GM18505 (cell line): Measurements from ENCODE around the gene RUNDC3A.
A peak's percentile ranks its signal among the peaks of the same experiment; 100 is the strongest.
"Not testable (repeated sequence)": the region's sequence is repeated elsewhere in the genome, so short reads cannot be mapped to it uniquely, and the experiment has no call there.

Source experiments
- ATAC-seq: cut with Tn5 transposase; IDR thresholded peaks from one replicate; pipeline ENCODE4 v1.9.1; 2021; ENCODE audit not compliant: unreplicated experiment
- POLR2A ChIP-seq: IDR thresholded peaks from 4 replicates; pipeline ENCODE4 v1.6.1; 2011; ENCODE audit warnings: borderline replicate concordance; ENCODE audit not compliant: insufficient read depth, insufficient read length; ENCODE audit errors: extremely low read depth

Gene RUNDC3A

DNA sequence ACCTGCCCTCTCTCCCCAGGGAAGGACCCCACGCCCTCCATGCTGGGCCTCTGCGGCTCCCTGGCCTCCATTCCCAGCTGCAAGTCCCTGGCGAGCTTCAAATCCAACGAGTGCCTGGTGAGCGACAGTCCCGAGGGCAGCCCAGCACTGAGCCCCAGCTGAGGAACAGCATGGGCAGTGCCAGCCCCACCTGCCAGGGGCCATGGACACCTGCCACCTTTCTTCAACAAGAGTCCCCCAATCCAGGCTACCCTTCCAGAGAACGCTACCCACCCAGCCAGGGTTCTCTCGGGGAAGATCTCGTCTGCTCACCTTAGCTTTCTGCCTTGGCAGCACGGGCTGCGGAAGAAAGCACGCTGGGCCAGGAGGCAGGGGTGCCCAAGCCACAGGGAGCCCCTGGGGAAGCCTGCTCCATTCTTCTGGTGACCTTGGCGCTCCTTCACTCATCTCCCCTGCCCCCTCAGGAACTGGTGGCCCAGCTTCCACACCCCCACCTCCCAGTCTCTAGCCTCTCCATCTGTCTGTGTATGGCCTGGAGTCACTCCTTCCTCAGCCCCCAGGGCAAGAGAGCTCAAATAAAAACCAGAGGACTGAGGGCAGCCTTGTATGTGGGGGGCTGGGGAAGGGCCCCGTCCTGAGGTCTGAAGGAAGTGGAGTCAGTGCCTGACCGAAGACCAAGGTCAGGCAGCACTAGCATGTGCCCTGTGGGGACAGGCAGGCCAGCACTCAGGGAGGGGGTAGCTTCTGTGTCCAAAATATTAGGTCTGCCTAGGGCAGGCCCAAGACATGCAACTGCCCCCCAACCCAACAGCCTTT lies 9.9 kb downstream of the RUNDC3A start:
- ATAC-seq = no peak

DNA sequence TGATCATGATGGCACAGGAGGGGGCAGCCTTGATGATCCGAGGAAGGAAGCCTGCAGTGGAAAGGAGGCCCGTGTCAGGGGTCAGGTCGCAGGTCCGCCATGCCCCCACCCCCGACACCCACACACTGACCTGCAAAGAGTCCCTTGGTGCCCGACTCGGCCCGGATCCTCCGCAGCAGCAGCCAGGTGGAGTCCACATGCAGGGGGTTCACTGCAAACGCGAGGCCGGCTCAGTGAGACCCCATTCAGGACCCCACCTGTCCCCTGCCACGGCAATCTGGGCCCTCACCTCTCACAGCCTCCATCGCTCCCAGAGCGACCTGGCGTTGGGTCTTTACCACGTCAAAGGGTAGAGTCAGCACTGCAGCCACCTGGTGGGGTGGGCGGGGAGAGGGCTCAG lies 11.7 kb downstream of the RUNDC3A start:
- ATAC-seq = no peak
- no peak for TF ChIP-seq POLR2A

More for the DNA sequence above, 9.9 kb downstream of the RUNDC3A start:
- no peak for TF ChIP-seq POLR2A

DNA sequence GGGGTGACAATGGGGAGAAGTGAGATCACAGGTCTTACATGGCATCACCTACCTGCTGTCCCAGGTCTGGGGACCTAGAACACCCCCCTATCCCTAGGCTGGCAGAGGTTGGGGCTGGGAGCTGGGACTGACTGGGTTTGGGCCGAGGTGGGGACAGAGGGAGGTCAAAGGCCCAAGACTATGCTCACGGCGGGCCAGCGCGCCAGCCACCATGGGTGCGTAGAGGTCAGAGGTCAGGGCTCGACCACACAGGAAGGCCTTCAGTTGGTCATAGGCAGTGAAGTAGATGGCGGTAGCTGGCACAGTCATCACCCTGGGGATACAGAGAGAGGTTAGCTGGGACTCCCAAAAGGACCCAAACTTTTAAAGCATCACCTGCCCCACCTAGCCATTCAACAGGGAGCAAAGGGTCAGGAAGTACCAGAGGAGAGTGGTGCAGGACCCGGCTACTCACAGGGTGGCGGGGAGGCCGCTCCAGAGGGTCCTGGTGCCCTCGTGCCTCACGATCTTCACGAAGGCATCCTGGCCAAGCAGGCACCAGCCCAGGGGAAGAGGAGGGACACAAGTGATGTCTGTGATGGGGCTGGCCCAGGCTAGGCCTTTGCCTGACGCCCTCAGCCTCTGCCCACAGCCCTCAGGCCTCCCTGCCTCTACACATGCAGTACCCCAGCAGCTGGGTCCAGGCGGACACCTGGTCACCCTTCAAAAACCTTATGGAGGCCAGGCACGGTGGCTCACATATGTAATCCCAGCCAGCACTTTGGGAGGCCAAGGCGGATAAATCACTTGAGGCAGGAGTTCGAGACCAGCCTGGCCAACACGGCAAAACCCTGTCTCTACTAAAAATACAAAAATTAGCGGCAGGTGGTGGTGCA lies 13.1 kb downstream of the RUNDC3A start:
- ATAC-seq = no peak
- no peak for TF ChIP-seq POLR2A

DNA sequence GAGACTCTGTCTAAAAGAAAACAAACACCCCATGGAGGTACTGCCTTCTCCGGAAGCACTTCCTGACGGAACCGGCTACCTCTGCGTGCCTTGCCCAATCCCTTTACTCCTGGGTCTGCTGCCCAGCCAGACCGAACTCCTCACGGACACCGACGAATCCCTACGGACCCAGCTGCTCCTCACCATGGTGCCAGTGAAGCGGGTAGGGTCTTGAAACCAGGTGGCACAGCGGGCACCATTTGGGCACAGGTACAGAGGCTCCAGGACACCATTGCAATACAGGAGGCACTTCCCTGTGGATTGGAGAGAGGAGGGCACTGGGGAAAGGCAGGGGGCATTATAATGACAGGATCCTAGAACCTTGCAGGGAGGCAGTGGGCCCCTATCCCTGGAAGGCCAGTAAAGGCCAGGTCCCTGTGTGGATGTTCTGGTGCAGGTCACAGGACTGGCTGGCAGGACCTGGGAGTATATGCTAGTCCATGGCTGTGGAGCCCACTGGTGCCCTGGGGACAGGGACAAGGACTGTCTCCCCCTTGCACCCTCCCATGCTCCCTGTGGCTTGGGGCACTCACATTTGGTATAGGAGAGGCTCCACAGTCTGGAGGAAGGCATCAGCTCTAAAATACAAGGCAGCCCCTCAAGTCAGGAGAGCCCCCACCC lies 14.0 kb downstream of the RUNDC3A start:
- no peak for ATAC-seq
- no peak for TF ChIP-seq POLR2A

DNA sequence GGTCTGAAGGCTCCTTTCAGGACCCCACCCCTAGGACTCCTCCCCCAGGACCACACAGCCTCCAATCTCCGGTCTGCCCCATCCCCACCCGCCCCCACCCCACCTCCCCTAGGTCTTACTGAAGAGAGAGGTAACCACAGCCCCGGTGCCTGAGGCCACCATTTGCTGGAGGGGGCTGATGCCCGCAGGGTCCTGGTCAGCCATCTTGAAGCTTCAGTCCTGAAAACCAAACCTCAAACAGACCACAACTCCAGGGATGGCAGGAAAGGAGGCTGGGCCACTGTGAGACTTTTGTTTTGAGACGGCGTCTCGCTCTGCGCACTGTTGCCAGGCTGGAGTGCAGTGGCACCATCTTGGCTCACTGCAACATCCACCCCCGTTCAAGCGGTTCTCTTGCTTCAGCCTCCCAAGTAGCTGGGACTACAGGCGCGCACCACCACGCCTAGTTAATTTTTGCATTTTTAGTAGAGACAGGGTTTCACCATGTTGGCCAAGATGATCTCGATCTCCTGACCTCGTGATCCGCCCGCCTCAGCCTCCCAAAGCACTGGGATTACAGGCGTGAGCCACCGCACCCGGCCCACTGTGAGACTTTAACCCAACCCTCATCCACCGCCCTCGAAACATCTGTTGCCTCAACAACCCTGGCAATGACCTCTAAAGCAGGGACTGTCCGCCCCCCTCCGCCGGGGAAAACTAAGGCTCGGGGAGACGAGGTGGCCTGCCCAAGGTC lies 15.1 kb downstream of the RUNDC3A start:
- no peak for TF ChIP-seq POLR2A
- no peak for ATAC-seq

DNA sequence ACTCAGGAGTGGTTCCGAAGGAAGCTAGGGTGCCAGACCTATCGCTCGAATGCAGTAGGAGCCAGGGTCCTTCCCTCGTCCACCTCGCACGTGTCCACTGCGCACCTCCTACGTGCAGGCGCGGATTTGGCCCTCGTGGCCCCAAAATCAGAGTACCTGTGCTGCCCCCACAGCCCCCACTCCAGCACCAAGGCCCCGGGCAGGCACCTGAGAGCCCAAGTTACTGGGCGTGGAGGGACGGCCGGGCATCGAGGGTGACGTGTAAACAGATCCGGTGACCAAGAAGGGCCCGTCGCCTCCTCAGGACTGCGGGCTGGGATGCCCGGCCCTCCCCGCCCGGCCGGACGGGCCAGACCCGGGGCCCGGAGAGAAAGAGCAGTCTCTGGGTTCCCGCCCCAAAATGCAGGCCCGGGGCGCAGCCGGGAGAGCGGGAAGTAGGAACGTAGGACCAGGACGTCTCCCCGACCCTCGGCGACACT lies 15.7 kb downstream of the RUNDC3A start:
- no peak for TF ChIP-seq POLR2A
- peak; percentile 1 for ATAC-seq

DNA sequence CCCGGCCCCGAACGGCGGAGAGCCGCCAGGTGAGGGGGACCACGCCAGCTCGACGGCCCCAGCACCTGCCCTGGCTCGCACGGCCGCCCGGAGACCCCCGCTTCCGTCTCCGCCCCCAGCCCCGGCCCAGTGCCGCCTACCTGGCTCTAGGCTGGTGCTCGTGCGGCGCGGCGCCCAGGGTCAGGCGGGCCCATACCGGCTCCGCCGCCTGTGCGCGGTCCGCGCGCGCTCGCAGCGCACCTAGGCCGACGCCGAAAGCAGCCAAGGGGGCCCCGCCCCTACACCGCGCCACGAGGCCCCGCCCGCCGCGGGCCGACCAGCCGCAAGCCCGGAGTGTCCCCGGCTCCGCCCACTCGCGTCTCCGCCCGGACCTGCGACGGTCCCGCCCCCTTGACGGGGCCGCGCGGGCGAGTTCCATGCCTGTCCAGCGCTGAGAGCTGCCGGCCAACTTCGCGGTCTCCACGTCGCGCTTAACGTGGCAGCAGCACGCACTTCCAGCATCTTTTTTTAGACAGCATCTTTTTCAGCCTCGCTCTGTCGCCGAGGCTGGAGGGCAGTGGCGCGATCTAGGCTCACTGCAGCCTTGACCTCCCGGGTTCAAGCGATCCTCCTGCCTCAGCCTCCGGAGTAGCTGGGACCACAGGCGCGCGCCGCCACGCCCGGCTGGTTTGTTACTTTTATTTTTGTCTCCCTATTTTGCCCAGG lies 16.3 kb downstream of the RUNDC3A start, which contains the start of gene SLC25A39:
SLC25A39 (minus strand) TSS at position 253 of the 705 bp plus-strand sequence. CDS start 1,261 bp downstream, outside the sequence.
- peak; percentile 88 for TF ChIP-seq POLR2A

DNA sequence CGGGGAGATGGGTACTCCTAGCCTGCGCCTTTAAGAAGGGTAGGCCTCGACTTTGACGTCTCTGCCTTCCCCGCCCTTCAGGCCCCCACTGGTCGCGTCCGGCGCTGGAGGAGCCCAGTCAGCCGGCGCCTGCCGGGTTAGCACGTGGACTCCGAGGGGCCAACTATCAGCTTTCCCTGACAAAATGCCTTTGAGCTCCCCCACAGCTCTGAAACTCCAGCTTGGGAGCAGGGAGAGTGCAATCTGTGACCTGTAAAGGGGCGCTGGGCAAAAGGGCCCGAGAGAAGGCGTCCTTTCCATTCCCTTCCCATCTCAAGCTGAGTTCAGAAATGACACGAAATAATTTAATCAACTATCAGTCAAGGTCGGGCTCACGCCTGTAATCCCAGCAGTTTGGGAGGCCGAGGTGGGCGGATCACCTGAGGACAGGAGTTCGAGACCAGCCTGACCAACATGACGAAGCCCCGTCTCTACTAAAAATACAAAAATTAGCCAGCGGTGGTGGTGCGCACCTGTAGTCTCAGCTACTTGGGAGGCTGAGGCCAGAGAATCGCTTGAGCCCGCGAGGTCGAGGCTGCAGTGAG lies 18.6 kb downstream of the RUNDC3A start:
- peak; percentile 57 for TF ChIP-seq POLR2A
- peak; percentile 36 for ATAC-seq

More for the DNA sequence above, 16.3 kb downstream of the RUNDC3A start, which contains the start of gene SLC25A39:
- ATAC-seq = peak; percentile 70

DNA sequence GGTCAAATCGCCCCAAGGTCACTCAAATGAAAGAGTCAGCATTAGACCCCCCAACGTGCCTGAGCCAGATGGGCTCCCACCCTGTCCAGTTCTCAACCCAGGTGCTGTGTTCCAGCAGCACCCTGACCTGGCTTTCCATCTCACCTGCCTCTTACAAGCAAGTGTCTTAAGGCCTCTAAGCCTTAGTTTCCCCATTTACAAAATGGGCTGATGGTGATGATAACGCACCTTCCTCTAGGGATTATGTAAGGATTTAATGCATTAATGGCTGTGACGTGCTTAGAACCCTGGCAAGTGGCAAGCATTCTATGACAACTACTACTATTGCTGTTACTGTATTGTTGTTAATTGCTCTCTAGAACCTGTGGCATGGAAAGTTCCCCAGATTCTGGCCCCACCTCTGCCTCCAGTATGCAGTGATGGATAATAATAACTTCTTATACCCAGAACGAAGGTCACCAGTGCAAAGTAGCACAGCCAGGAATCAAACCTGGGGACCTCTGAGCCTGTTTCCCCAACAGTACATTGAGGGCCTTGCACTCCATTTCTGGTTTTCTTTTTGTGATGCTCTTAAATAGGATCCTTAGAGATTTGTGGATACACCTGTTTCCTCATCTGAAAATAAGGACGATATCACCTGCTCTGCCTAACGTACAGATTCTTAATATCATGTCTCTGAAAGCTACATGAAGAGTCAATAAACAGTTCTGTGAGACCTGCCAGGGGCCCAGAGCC lies 19.5 kb downstream of the RUNDC3A start:
- no peak for ATAC-seq
- no peak for TF ChIP-seq POLR2A

DNA sequence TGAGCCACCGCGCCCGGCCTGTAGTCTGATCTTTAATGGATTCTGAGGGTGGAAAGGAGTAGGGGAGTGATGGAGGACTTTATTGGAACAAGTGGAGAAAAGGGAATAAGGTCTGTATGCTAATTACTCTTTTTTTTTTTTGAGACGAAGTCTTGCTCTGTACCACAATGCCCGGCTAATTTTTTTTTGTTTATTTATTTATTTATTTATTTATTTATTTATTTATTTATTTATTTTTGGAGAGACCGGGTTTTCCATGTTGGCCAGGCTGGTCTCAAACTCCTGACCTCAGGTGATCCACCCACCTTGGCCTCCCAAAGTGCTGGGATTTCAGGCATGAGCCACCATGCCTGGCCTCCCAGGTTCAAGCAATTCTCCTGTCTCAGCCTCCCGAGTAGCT lies 21.1 kb downstream of the RUNDC3A start:
- ATAC-seq = not testable (repeated sequence)

DNA sequence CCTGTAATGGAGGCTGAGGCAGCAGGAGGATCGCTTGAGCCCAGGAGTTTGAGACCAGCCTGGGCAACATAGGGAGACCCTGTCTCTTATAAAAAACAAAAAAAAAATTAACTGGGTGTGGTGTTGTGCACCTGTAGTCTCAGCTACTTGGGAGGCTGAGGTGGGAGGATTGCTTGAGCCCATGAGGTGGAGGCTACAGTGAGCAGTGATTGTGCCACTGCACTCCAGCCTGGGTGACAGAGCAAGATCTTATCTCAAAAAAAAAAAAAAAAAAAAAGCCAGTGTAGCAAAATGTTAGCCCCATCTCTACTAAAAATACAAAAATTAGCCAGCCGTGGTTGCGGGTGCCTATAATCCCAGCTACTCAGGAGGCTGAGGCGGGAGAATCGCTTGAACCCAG lies 21.9 kb downstream of the RUNDC3A start:
- ATAC-seq = not testable (repeated sequence)
